GM18870 (cell line): ENCODE data around the gene ZMYND11.

Experiments
- ATAC-seq: cut with Tn5 transposase; IDR thresholded peaks from one replicate; pipeline ENCODE4 v1.9.1; 2021; ENCODE audit warnings: moderate library complexity; ENCODE audit not compliant: unreplicated experiment

ZMYND11 gene

GRCh38 chr10:191703-192518 is 56.7 kb downstream of the ZMYND11 start:
- no peak for ATAC-seq

DNA sequence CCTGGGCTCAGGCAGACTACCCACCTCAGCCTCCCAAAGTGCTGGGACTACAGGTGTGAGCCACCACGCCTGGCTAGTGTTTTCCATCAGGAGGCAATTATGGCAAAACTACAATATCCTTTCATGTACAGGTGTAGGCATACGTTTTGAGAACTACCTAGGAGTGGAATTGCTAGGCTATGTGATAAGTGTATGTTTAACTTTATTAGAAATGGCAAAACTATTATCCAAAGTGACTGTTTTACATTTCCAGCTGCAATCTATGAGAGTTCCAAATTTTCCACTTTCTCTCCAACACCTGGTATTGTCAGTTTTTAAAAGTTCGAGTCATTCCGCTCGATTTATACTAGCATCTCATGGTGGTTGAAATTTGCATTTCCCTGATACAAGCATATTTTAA is 59.0 kb downstream of the ZMYND11 start:
- ATAC-seq = no peak

DNA sequence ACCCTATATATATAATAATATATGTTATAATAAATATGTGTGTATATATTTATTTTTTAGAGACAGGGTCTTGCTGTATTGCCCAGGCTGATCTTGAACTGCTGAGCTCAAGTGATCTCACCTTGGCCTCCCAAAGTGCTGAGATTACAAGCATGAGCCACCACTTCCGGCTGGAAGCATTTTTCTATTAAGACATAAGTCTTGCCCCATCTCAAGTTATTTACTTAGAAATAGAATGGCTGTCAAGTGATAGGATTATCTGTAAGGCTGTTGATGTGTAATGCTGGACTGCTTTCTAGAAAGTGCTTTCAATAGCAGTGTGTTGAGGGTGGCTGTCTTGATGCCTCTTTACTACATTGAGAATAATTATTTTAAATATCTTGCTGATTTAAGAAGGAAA is 65.2 kb downstream of the ZMYND11 start:
- no peak for ATAC-seq

GRCh38 chr10:201328-201771 is 66.1 kb downstream of the ZMYND11 start:
- no peak for ATAC-seq

DNA sequence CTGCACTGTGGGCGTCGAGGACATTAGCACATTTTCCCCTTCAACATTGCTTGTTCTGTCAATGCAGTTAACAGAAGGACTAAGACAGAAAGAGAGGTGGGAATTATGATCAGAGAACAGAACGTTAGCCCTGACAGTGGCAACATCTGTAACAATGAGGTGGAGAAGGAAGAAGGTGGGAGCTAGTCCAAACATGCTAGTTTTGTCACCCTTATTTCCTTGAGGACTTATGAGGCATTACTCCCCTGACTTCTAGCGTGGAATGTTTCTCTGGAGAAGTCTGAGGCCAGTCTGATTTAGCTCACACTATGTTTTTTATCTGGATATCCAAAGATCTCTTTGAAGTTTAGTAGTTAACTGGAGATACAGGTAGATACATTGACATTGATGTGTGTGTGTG is 73.4 kb downstream of the ZMYND11 start:
- no peak for ATAC-seq

GRCh38 chr10:209357-209756 is 74.1 kb downstream of the ZMYND11 start:
- ATAC-seq = no peak

DNA sequence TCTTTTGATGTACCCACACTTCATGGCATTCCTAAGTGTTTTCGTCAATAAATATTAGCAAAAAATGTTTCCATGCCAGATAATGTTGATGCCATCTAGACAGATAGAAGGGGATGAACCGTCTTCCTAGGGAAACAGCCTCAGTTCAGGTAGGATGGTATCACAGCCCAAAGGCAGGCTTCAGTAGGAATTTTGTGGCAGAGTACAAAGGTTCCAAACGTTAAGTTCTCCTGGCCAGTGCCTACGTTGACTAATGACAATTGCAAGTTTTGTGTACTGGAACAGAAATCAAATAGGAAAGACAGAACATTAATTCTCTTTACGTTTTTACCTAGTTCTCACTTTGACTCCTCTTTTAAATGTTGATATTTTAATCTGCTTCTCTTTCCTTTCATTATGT is 75.0 kb downstream of the ZMYND11 start:
- ATAC-seq = no peak

GRCh38 chr10:215444-215843 is 80.2 kb downstream of the ZMYND11 start:
- ATAC-seq = no peak

DNA sequence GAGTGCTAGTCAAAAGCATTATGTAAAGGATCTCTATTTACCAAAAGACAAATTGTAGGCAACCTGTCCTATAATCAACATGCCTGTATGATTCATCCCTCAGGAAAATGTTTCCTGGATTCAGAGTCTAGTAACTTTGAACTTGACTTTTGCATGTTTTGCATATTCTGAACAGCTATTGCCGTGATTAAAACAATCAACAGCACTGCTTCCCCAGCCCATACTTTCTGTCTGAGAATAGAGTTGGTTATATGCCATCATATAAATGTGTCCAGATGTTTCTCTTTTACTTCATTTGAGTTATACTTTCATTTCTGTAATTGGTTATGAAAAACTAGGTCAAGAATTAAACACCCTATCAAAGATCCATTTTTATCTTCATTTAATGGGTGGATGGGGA is 83.5 kb downstream of the ZMYND11 start:
- no peak for ATAC-seq

DNA sequence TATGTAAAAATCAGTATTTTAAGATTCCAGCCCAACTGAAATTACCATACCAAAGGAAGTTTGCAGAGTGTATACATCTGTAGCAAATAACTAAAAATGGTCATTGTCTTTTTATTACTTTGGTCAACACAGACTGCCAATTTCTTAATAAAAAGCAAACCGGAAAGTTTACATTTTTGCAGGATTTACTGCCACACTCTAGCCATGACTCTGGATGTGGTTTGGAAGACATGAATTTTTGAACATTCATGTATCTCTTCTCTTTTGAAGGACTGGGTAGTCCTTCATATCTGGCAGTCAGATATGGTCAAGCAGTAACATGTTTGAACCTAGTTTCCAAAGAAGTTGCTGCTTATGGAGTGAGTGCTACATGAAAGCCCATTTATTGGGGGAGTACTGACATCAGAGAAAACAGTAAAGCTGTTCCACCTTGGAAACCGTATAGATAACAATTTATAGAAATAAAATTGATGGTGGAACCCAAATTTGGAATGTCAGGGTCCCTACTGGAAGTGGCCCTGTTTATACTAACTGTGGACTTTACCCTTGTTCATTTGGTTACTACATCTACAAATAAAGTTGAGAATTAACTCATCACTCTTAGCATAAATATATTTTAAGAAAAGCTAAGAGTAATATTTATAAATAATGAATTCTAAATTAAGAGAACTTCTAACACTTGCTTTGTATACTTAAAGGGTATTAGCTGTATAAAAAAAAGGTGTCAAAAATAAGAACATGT is 84.6 kb downstream of the ZMYND11 start:
- ATAC-seq = no peak

GRCh38 chr10:224571-224970 is 89.3 kb downstream of the ZMYND11 start:
- ATAC-seq = no peak

- no peak for ATAC-seq
Observed at GRCh38 chr10:226018-226417, 90.8 kb downstream of the ZMYND11 start.

DNA sequence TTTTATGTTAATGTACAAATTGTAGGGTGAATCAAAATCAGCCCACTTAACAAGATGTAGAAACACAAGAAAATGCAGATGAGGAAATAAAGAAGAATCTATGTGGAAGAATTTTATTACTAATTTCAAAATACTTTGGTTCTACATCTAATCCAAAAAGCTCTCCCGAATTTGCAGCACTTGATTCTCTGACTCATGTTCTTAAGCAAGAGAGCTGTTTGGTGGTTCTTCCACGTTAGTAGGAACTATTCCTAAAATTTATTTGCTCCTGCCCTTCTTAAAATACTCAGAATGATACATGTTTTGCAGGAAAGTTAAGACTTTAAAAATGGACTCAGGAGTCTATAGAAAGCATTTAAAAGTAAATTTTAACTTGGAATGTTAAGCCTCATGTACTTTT is 91.8 kb downstream of the ZMYND11 start:
- no peak for ATAC-seq

DNA sequence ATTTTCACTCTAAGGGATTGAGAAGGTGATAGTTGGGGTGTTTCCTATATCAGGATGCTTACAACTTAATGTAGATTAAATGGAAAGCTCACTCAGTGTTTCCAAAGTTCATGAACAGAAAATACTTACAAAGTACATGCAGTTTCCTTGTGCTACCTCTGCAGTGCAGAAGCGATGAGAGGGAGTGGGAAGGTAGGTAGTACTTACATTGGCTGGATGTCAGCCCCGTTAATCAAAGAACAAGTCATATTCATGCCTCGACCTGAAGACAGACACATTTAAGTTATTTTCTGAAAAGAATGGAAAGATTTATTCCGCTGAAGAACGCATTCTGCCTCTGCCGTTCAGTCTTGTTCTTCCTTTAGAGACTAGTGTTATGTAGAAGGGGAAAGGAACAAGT is 93.1 kb downstream of the ZMYND11 start:
- no peak for ATAC-seq

DNA sequence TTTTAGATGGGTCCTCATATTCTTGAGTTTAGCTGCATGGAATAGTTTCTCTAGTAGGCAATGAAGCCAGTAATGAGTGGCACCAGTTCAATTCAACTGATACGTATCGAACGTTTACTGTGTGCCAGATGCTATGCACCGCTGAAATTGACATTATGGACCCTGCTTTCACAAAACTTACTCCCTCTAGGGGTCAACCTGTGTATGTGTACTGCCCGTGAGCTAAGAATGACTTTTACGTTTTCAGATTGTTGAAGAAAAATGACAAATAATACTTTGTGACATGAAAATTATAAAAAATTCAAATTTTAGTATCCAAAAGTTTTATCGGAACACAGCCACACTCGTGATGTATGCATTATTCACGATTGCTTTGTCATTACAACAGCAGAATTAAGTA is 95.5 kb downstream of the ZMYND11 start:
- no peak for ATAC-seq

DNA sequence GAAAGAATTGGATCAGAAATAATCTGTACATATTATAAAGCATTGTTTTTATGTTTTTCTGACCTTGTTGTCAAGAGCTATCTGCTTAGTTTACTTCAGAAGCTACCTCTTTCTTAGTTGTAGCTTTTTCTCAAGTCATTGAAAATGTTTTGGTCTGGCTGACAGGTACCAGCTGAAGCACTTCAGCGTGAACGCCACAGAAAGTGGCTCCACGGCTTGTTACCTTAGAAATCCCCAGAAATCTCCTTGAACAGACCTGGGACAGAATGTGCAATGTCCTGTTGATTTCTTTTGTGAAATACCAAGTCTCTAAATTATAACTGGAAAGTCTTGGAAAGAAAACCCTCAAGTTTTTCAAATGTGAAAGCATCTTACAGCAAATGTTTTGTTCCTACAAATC is 96.8 kb downstream of the ZMYND11 start:
- ATAC-seq = no peak

DNA sequence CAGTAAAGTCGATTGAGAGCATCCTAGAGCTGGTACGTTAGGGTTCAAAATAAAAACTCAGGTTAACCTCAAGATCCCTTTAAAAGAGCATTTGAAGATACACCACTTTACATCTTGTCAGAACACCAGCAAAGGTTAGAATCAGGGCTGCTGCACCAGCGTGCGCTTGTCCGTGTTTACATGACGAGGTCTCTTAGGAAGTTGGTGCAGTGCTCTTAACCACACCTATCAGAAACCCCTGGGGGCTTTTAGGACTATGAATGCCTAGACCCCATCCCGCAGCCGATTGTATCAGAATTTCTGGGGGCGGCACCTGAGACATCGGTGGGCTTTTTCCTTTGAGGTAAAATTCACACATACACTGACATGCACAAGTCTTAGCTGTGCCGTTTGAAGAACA is 97.6 kb downstream of the ZMYND11 start:
- ATAC-seq = no peak

GRCh38 chr10:234708-235406 is 99.6 kb downstream of the ZMYND11 start:
- ATAC-seq = no peak

- ATAC-seq = no peak
Observed at GRCh38 chr10:235915-236314, 100.7 kb downstream of the ZMYND11 start.

DNA sequence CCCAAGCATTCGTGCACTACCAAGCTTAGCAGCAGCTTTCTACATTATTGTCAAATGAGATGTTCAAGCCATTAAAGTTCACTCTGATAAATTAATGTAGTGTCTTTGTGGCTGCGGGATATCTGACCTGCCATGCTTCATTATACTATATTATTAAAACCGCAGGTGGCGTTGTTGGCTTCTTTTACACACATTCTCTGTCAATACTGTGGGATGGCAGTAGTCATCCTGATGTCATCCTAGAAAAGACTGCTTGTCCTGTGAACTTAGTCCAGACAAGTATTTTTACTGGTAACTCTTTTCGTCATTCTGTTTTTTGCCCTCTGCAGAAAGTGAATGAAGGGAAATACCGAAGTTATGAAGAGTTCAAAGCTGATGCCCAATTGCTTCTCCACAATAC is 103.9 kb downstream of the ZMYND11 start:
- no peak for ATAC-seq

DNA sequence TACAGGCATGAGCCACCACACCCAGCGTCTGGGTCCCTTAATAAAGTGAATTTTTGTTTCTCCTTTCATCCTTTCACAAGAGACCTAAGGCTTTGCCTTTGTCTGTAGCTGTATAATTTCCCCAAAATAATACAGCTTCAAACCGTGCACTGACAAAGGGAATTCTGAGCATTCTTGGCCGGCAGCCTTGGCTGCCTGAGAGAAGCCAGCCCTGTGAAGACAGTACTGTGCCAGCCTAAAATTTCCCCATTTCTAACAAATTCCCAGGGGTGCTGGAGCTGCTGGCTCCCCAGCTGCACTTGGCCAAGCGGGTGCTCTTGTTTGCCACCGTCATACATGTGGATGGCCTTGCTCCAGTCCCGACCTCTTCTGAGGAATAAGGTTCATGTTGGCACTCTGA is 106.2 kb downstream of the ZMYND11 start:
- no peak for ATAC-seq
